Esophagus squamous epithelium (tissue), 5 donors: Measurements from ENCODE around the gene NOB1. TPM values are rescaled to one million over a fixed set of nuclear protein-coding genes. Genes with fewer than 3 reads are reported as not detected.
A peak's percentile ranks its signal among the peaks of the same experiment; 100 is the strongest.
"Not testable (repeated sequence)": the region's sequence is repeated elsewhere in the genome, so short reads cannot be mapped to it uniquely, and the experiment has no call there.

Source experiments
- DNase-seq: peaks from one replicate; lab custom pipeline; 2025; lab: John Stamatoyannopoulos, UW
- H3K27ac ChIP-seq, 4 donors: fragments of 200-600 bp; sonication (generic); one replicate each; pipeline ENCODE4 v1.5.1; 2016 to 2019; ENCODE audit warnings: mild to moderate bottlenecking in 1 of 4
- H3K27me3 ChIP-seq, 4 donors: fragments of 200-600 bp; sonication (generic); 1 replicate in 3 of 4; 2 replicates in 1 of 4; pipeline versions ENCODE4 v1.5.1 to v1.6.0; 2017 to 2021; ENCODE audit warnings: antibody characterized with exemption in 1 of 4
- H3K36me3 ChIP-seq, 3 donors: fragments of 200-600 bp; sonication (generic); one replicate each; pipeline ENCODE4 v1.5.1; 2016 to 2019
- H3K4me1 ChIP-seq, 3 donors: fragments of 200-600 bp; sonication (generic); one replicate each; pipeline ENCODE4 v1.5.1; 2017 to 2019
- H3K4me3 ChIP-seq, 4 donors: fragments of 200-600 bp; sonication (generic); 1 replicate in 3 of 4; 2 replicates in 1 of 4; pipeline ENCODE4 v1.5.1; 2016 to 2019; ENCODE audit warnings: mild to moderate bottlenecking in 2 of 4, moderate library complexity in 1 of 4
- H3K9me3 ChIP-seq, 3 donors: fragments of 200-600 bp; sonication (generic); one replicate each; pipeline ENCODE4 v1.5.1; 2016 to 2019
- CTCF ChIP-seq, 6 experiments: fragments of 450-650 bp in 4 of 6; fragments of 200-600 bp in 2 of 6; sonication (generic) in 2 of 6; IDR thresholded peaks; one replicate each; pipeline ENCODE4 v1.5.1; 2016 to 2019; ENCODE audit warnings: antibody characterized with exemption in 6 of 6, mild to moderate bottlenecking in 4 of 6, moderate library complexity in 4 of 6
- POLR2A ChIP-seq, 4 donors: fragments of 450-650 bp; IDR thresholded peaks; one replicate each; pipeline ENCODE4 v1.6.1; 2017; ENCODE audit warnings: antibody characterized with exemption in 4 of 4, mild to moderate bottlenecking in 4 of 4, moderate library complexity in 3 of 4
- WGBS, 2 donors: methylation state at CpG; one replicate each; pipeline ENCODE4 v1.1.5; 2018; 5-methylcytosine and 5-hydroxymethylcytosine counted together
- intact Hi-C: fragments of 100-400 bp; cut with DNase I; formaldehyde crosslinking; loops from one replicate; pipeline ENCODE4 v1.15.0; 2022
- total RNA-seq, 4 donors: library from RNA; depleted of rRNA; stranded (reverse); fragments of >200 nt; gene quantifications; one replicate each; pipeline ENCODE4 v1.1.0, GENCODE V29; 2016
- donor health status: DM: yes; HTN: yes; CAD: no.

NOB1 gene
- total RNA-seq, 4 donors from 2014 or later = 34.4 to 55.1 (median 45.2) TPM

- H3K27me3 ChIP-seq = no peaks in the 10 kb centered on the region
- peak overlapping the region in 3 of 4 donors; percentile 23 to 50 (median 45) for H3K27ac ChIP-seq
- intact Hi-C loops = no loop called here
- H3K36me3 ChIP-seq = peaks cover 28 to 77% (median 33%) of the 10 kb centered on the region in 3 donors
- WGBS, 2 donors = 50 to 65% methylated on average over 27 to 33 of the region's 41 CpGs
- TF ChIP-seq CTCF (IDR thresholded peaks at IDR 0.05) (no peak), POLR2A (IDR thresholded peaks at IDR 0.05) (no peak)
- no peak for DNase-seq
- H3K4me3 ChIP-seq = peak overlapping the region in 1 of 4 donors; percentile 23
- H3K9me3 ChIP-seq = no peaks in the 10 kb centered on the region
- peaks cover 8 to 30% (median 14%) of the 10 kb centered on the region in 3 donors for H3K4me1 ChIP-seq
Observed at GRCh38 chr16:69741951-69742904, 12.5 kb downstream of the NOB1 start.

GRCh38 chr16:69741519-69741918, 13.2 kb downstream of the NOB1 start:
- Histone ChIP-seq H3K27me3 (no peaks in the 10 kb centered on the region), H3K27ac (peak overlapping the region in 3 of 4 donors; percentile 45 to 54 (median 50)), H3K9me3 (no peaks in the 10 kb centered on the region), H3K36me3 (peaks cover 28 to 70% (median 33%) of the 10 kb centered on the region in 3 donors), H3K4me1 (peaks cover 8 to 32% (median 14%) of the 10 kb centered on the region in 3 donors), H3K4me3 (no peak overlapping the region)
- DNase-seq = no peak
- intact Hi-C loops = no loop called here
- TF ChIP-seq CTCF (IDR thresholded peaks at IDR 0.05) = no peak
- TF ChIP-seq POLR2A (IDR thresholded peaks at IDR 0.05) = no peak
- WGBS, 2 donors = 42 to 52% methylated on average over 8 of the region's 8 CpGs

GRCh38 chr16:69732101-69732500, 22.6 kb downstream of the NOB1 start:
- intact Hi-C loops = no loop called here
- Histone ChIP-seq H3K9me3 (no peaks in the 10 kb centered on the region), H3K36me3 (no peaks in the 10 kb centered on the region), H3K4me3 (no peak overlapping the region), H3K27ac (no peak overlapping the region), H3K27me3 (no peaks in the 10 kb centered on the region), H3K4me1 (peaks cover 4 to 13% (median 9%) of the 10 kb centered on the region in 3 donors)
- TF ChIP-seq POLR2A (IDR thresholded peaks at IDR 0.05) (no peak), CTCF (IDR thresholded peaks at IDR 0.05) (no peak)
- no peak for DNase-seq
- 83 to 87% methylated on average over 6 of the region's 6 CpGs for WGBS, 2 donors

GRCh38 chr16:69731280-69731679, 23.4 kb downstream of the NOB1 start:
- DNase-seq, intact Hi-C loops, H3K27ac ChIP-seq, H3K27me3 ChIP-seq, H3K4me3 ChIP-seq, H3K9me3 ChIP-seq, H3K36me3 ChIP-seq: not testable (repeated sequence)
- WGBS, 2 donors = 78 to 91% methylated on average over 4 to 5 of the region's 5 CpGs
- peaks cover 9 to 20% (median 12%) of the 10 kb centered on the region in 3 donors for H3K4me1 ChIP-seq

GRCh38 chr16:69729030-69729429, 25.7 kb downstream of the NOB1 start:
- peak overlapping the region in 1 of 4 donors; percentile 5 for H3K27ac ChIP-seq
- 62 to 75% methylated on average over 3 to 4 of the region's 4 CpGs for WGBS, 2 donors

GRCh38 chr16:69727916-69728270, 26.8 kb downstream of the NOB1 start:
- Histone ChIP-seq H3K4me1 (peaks cover 14 to 49% (median 26%) of the 10 kb centered on the region in 3 donors), H3K27ac (peak overlapping the region; percentile 86 to 94 (median 90)), H3K27me3 (no peaks in the 10 kb centered on the region), H3K36me3 (no peaks in the 10 kb centered on the region), H3K4me3 (peak overlapping the region in 2 of 4 donors; percentile 59 to 74), H3K9me3 (no peaks in the 10 kb centered on the region)
- intact Hi-C loops = no loop called here
- 89 to 95% methylated on average over 5 of the region's 5 CpGs for WGBS, 2 donors
- no peak for DNase-seq
- TF ChIP-seq CTCF (IDR thresholded peaks at IDR 0.05) = no peak
- no peak for TF ChIP-seq POLR2A (IDR thresholded peaks at IDR 0.05)

More at GRCh38 chr16:69729030-69729429, 25.7 kb downstream of the NOB1 start:
- H3K36me3 ChIP-seq, intact Hi-C loops, H3K27me3 ChIP-seq, H3K4me3 ChIP-seq, DNase-seq, H3K9me3 ChIP-seq: not testable (repeated sequence)
- H3K4me1 ChIP-seq = peaks cover 14 to 42% (median 26%) of the 10 kb centered on the region in 3 donors
